HL-60 (cell line): Measurements from ENCODE around the gene ANP32D.

Experiments
- POLR2AphosphoS5 ChIP-seq: IDR thresholded peaks from 2 replicates; pipeline ENCODE4 v1.6.1; 2012; ENCODE audit warnings: low read depth
- SPI1 ChIP-seq: IDR thresholded peaks from 2 replicates; pipeline ENCODE4 v1.6.1; 2012; ENCODE audit warnings: low read depth, mild to moderate bottlenecking, borderline replicate concordance
- TF ChIP-seq, protein P1 (sequence below): IDR thresholded peaks from one replicate; pipeline ENCODE4 v1.5.1; 2011; ENCODE audit warnings: low read length, control low read depth, inconsistent platforms; ENCODE audit not compliant: insufficient read depth

- TF ChIP-seq, protein P1, sequence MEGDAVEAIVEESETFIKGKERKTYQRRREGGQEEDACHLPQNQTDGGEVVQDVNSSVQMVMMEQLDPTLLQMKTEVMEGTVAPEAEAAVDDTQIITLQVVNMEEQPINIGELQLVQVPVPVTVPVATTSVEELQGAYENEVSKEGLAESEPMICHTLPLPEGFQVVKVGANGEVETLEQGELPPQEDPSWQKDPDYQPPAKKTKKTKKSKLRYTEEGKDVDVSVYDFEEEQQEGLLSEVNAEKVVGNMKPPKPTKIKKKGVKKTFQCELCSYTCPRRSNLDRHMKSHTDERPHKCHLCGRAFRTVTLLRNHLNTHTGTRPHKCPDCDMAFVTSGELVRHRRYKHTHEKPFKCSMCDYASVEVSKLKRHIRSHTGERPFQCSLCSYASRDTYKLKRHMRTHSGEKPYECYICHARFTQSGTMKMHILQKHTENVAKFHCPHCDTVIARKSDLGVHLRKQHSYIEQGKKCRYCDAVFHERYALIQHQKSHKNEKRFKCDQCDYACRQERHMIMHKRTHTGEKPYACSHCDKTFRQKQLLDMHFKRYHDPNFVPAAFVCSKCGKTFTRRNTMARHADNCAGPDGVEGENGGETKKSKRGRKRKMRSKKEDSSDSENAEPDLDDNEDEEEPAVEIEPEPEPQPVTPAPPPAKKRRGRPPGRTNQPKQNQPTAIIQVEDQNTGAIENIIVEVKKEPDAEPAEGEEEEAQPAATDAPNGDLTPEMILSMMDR = no peak
- TF ChIP-seq POLR2AphosphoS5 (no peak), SPI1 (no peak)
These were observed 49.2 kb upstream of the ANP32D start for GRCh38 chr12:48423171-48423570.
